ENCODE measurements around the gene KRT16. TPM values are rescaled to one million over a fixed set of nuclear protein-coding genes. Genes with fewer than 3 reads are reported as not detected.

The KRT16 gene
- total and polyA plus RNA-seq, 2 of the 8 experiments (the other 6 are each of a cell fraction or from before 2014, with no cell fraction given), result not detected

DNA sequence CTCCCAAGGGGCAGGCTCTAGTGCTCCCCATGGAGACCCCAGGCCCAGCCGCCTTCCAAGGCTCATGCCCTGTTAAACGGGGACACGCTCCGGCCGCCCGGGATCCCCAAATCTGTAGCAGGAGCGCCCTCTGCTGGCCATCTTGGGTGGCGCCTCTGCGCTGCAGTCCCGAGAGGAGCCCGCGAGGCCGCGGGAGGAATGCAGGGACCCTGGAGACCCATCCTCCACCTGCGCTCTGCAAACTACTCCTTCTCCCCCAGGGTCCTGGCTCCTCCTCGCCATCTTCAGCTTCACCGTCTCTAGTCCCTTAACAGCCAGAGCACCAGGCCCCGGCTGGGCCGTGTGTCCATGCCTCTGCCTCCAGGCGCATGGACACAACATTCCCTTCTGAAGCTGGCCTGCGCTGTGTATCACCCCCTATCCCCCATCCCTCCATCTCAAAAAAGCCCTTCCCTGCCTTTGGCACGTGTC, 35.4 kb upstream of the KRT16 start:
- H3K9me3 ChIP-seq (ENCODE audit: insufficient read depth in 2 of 2, low read depth in 1 of 2, low read length in 1 of 2), result no peaks in the 10 kb centered on the region
- H3K27me3 ChIP-seq (replicated peaks in 1 of 4; ENCODE audit: control insufficient read depth in 3 of 4, extremely low read depth in 1 of 4, insufficient read depth in 3 of 4, low read length in 3 of 4), result no peaks in the 10 kb centered on the region; a peak in 2 of 7 replicates
- H3K4me2 ChIP-seq (ENCODE audit: insufficient read depth in 1 of 2, low read depth in 2 of 2, low read length in 2 of 2), result peak overlapping the region; percentile 54 to 83
- H4K8ac ChIP-seq (ENCODE audit: extremely low read depth, insufficient read depth, low read length), result peak overlapping the region; percentile 58; the same call in 1 of the 2 replicates
- H3K9ac ChIP-seq (replicated peaks in 1 of 4; ENCODE audit: extremely low read depth in 1 of 4, low read depth in 3 of 4, low read length in 3 of 4), result no peak overlapping the region
- H4K5ac ChIP-seq (ENCODE audit: insufficient read length, low read depth, low read length), result no peak overlapping the region
- no peak overlapping the region for H2AK5ac ChIP-seq (ENCODE audit: low read depth, low read length)
- DNase-seq (ENCODE audit: low read depth in 1 of 2, low spot score in 2 of 2) (peak; percentile 79 to 100), FAIRE-seq (no peak)
- no peaks in the 10 kb centered on the region for H3K79me1 ChIP-seq (ENCODE audit: low read depth, low read length)
- H2BK5ac ChIP-seq (ENCODE audit: low read depth, low read length), result no peak overlapping the region
- peak overlapping the region; percentile 93; the same call in 1 of the 2 replicates for H3K18ac ChIP-seq (ENCODE audit: extremely low read depth, low read length)
- H3K27ac ChIP-seq (ENCODE audit: low read depth, low read length), result no peak overlapping the region
- ChIA-PET CTCF (ENCODE audit: partially characterized antibody) (interaction anchor here (0.5 to 20.4 kb wide), 73 partner anchors 8 to 1034 kb away, joined by 3 to 492 read pairs (median 5); partner anchors contain the start of genes KRT14, KRT15, KRT17 and KRT33A), POLR2A (ENCODE audit: partially characterized antibody) (interaction anchor here (0.9 to 4.1 kb wide), 9 partner anchors 12 to 120 kb away, joined by 3 to 23 read pairs (median 4); partner anchors contain the start of genes EIF1 and KRT19)
- no peaks in the 10 kb centered on the region for H3K36me3 ChIP-seq (ENCODE audit: control insufficient read depth in 2 of 4, insufficient read depth in 4 of 4, low read length in 3 of 4)
- peak overlapping the region; percentile 72; the same call in 1 of the 2 replicates for H2BK20ac ChIP-seq (ENCODE audit: low read length)
- peaks cover 0 to 8% of the 10 kb centered on the region in 2 experiments for H4K20me1 ChIP-seq (replicated peaks in 1 of 2; ENCODE audit: control insufficient read depth in 1 of 2, insufficient read depth in 2 of 2, low read length in 2 of 2)
- peak overlapping the region in 3 of 4 experiments; percentile 40 to 61 (median 47); a peak in 7 of 8 replicates for H3K4me3 ChIP-seq (ENCODE audit: extremely low read depth in 1 of 4, insufficient read depth in 2 of 4, low read depth in 3 of 4, low read length in 4 of 4)
- H2BK15ac ChIP-seq (ENCODE audit: low read length), result no peak overlapping the region
- peak overlapping the region; percentile 88; the same call in 1 of the 2 replicates for H2AFZ ChIP-seq (ENCODE audit: low read length)
- H3K4ac ChIP-seq (replicated peaks; ENCODE audit: insufficient read length, low read depth, low read length), result no peak overlapping the region
- no peak overlapping the region for H3K23ac ChIP-seq (ENCODE audit: insufficient read length)
- H3K56ac ChIP-seq (replicated peaks; ENCODE audit: insufficient read length, low read depth, low read length), result no peak overlapping the region
- peaks cover 0 to 6% (median 2%) of the 10 kb centered on the region in 4 experiments; a peak in 4 of 7 replicates for H3K4me1 ChIP-seq (replicated peaks in 1 of 4; ENCODE audit: control insufficient read depth in 3 of 4, insufficient read depth in 4 of 4, low read length in 3 of 4)
- H3K79me2 ChIP-seq (ENCODE audit: control insufficient read depth in 1 of 2, insufficient read depth in 2 of 2, low read length in 2 of 2), result no peaks in the 10 kb centered on the region
- no peak overlapping the region for H4K91ac ChIP-seq (replicated peaks; ENCODE audit: insufficient read length, low read length)
- H2BK120ac ChIP-seq (replicated peaks; ENCODE audit: low read depth, low read length), result no peak overlapping the region
- H3K14ac ChIP-seq (ENCODE audit: insufficient read length), result no peak overlapping the region
- H3K23me2 ChIP-seq (ENCODE audit: low read depth, low read length), result peaks cover 17% of the 10 kb centered on the region; the same call in 1 of the 2 replicates
- peak overlapping the region; percentile 87; the same call in 1 of the 2 replicates for H2BK12ac ChIP-seq (ENCODE audit: low read depth, low read length)
- WGBS, 2 experiments (ENCODE audit: extremely low coverage in 1 of 2, insufficient coverage in 1 of 2, insufficient read length in 1 of 2, insufficient replicate concordance in 2 of 2, low coverage in 1 of 2, low lambda C conversion rate in 2 of 2, missing lambda C conversion rate in 1 of 2), result 4% methylated on average over 22 of the region's 22 CpGs; no CpG with 5 or more reads in 1 of the 2 experiments
- TF ChIP-seq, protein P1, sequence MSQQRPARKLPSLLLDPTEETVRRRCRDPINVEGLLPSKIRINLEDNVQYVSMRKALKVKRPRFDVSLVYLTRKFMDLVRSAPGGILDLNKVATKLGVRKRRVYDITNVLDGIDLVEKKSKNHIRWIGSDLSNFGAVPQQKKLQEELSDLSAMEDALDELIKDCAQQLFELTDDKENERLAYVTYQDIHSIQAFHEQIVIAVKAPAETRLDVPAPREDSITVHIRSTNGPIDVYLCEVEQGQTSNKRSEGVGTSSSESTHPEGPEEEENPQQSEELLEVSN (IDR thresholded peaks at IDR 0.05), result peak; percentile 54; the same call in 1 of the 2 replicates
- TF ChIP-seq KDM4A (IDR thresholded peaks at IDR 0.05; ENCODE audit: low read depth, low read length, severe bottlenecking) (peak; percentile 51), TEAD4 (IDR thresholded peaks at IDR 0.05; ENCODE audit: low read depth, low read length) (peak; percentile 83), YY1 (IDR thresholded peaks at IDR 0.05; ENCODE audit: low read depth, low read length) (0 out of 2 replicates have a peak, but pooled peaks have one; percentile 56), RAD21 (IDR thresholded peaks at IDR 0.05 in 1 of 2, conservative IDR thresholded peaks at IDR 0.05 in 1 of 2; ENCODE audit: low read depth in 2 of 2, low read length in 2 of 2) (peak; percentile 96 to 97), TBP (IDR thresholded peaks at IDR 0.05; ENCODE audit: low read depth, low read length) (peak; percentile 28; the same call in 1 of the 2 replicates)
- TF ChIP-seq, protein P2, sequence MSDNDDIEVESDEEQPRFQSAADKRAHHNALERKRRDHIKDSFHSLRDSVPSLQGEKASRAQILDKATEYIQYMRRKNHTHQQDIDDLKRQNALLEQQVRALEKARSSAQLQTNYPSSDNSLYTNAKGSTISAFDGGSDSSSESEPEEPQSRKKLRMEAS (IDR thresholded peaks at IDR 0.05), result no peak; the same call in 1 of the 2 replicates
- TF ChIP-seq, protein P3, sequence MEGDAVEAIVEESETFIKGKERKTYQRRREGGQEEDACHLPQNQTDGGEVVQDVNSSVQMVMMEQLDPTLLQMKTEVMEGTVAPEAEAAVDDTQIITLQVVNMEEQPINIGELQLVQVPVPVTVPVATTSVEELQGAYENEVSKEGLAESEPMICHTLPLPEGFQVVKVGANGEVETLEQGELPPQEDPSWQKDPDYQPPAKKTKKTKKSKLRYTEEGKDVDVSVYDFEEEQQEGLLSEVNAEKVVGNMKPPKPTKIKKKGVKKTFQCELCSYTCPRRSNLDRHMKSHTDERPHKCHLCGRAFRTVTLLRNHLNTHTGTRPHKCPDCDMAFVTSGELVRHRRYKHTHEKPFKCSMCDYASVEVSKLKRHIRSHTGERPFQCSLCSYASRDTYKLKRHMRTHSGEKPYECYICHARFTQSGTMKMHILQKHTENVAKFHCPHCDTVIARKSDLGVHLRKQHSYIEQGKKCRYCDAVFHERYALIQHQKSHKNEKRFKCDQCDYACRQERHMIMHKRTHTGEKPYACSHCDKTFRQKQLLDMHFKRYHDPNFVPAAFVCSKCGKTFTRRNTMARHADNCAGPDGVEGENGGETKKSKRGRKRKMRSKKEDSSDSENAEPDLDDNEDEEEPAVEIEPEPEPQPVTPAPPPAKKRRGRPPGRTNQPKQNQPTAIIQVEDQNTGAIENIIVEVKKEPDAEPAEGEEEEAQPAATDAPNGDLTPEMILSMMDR (IDR thresholded peaks at IDR 0.05; ENCODE audit: control extremely low read depth in 1 of 3, insufficient read depth in 1 of 3, low read depth in 1 of 3, low read length in 3 of 3), result peak; percentile 84 to 98 (median 95)

Measured in H1 (cell line).